Activated CD8-positive, alpha-beta T cell treated with anti-CD3 and anti-CD28 coated beads, Interleukin-2, amount 10 ng/mL, durations not matched to agents 7 days and 5 days (primary cell): Measurements from ENCODE around the gene ACSL1. TPM values are rescaled to one million over a fixed set of nuclear protein-coding genes. Genes with fewer than 3 reads are reported as not detected.
A peak's percentile ranks its signal among the peaks of the same experiment; 100 is the strongest.

ENCODE experiments used
- ATAC-seq: fragments of 150-1000 bp; cut with Tn5 transposase; one replicate; pipeline ENCODE4 v1.10.0; 2021; ENCODE audit warnings: moderate library complexity
- CTCF ChIA-PET: fragments of 350-600 bp; sonication (Branson Sonifier 250); formaldehyde crosslinking; loops from one replicate; lab custom pipeline; 2021; ENCODE audit warnings: antibody characterized with exemption; lab: Charles Lee
- POLR2A ChIA-PET: fragments of 350-600 bp; sonication (Branson Sonifier 250); formaldehyde crosslinking; loops from one replicate; lab custom pipeline; 2021; ENCODE audit warnings: antibody characterized with exemption; lab: Charles Lee
- DNase-seq: peaks from one replicate; pipeline ENCODE4 v3.0.0-alpha.2; 2020
- H3K27ac Mint-ChIP-seq: one replicate; pipeline ENCODE4 v1.8.0; 2021; ENCODE audit warnings: mild to moderate bottlenecking, mixed read lengths
- H3K27me3 Mint-ChIP-seq: one replicate; pipeline ENCODE4 v1.8.0; 2021; ENCODE audit warnings: low read depth, mixed read lengths
- H3K36me3 Mint-ChIP-seq: one replicate; pipeline ENCODE4 v1.8.0; 2021; ENCODE audit warnings: low read depth, mixed read lengths
- H3K4me1 Mint-ChIP-seq: one replicate; pipeline ENCODE4 v1.8.0; 2021; ENCODE audit warnings: low read depth, mixed read lengths
- H3K4me3 Mint-ChIP-seq: one replicate; pipeline ENCODE4 v1.8.0; 2021; ENCODE audit warnings: mild to moderate bottlenecking, mixed read lengths
- H3K9me3 Mint-ChIP-seq: one replicate; pipeline ENCODE4 v1.8.0; 2022; ENCODE audit warnings: mixed read lengths; ENCODE audit not compliant: insufficient read depth
- total RNA-seq, 2 experiments: library from RNA; stranded (reverse); gene quantifications; one replicate each; pipeline ENCODE4 v1.2.3, GENCODE V29; 2021

The ACSL1 gene
- total RNA-seq, 2 experiments from 2014 or later, result 7.5 to 8.7 TPM

- Mint-ChIP-seq H3K4me3 (no peak overlapping the region), H3K4me1 (peaks cover 25% of the 10 kb centered on the region), H3K27ac (no peak overlapping the region), H3K27me3 (no peaks in the 10 kb centered on the region), H3K36me3 (peaks cover 34% of the 10 kb centered on the region), H3K9me3 (no peaks in the 10 kb centered on the region)
- CTCF ChIA-PET, result interaction anchor here (1.2 kb wide), 1 partner anchor 19 kb away, joined by 3 read pairs; no protein-coding TSS in a partner anchor
- POLR2A ChIA-PET, result interaction anchor here (1.1 kb wide), 1 partner anchor 31 kb away, joined by 4 read pairs; the partner anchor contains the start of gene CENPU
- ATAC-seq (no peak), DNase-seq (no peak)
These were observed 61.2 kb downstream of the ACSL1 start for GRCh38 chr4:184764601-184765000.

- ATAC-seq, result no peak
- ChIA-PET CTCF (interaction anchor here (1.1 to 1.7 kb wide), 3 partner anchors 12 to 18 kb away, joined by 3 to 6 read pairs (median 4); no protein-coding TSS in a partner anchor), POLR2A (interaction anchor here (1.1 kb wide), 1 partner anchor 29 kb away, joined by 4 read pairs; the partner anchor contains the start of gene CENPU)
- peaks cover 29% of the 10 kb centered on the region for H3K4me1 Mint-ChIP-seq
- peak overlapping the region; percentile 76 for H3K27ac Mint-ChIP-seq
- H3K4me3 Mint-ChIP-seq, result no peak overlapping the region
- no peaks in the 10 kb centered on the region for H3K9me3 Mint-ChIP-seq
- DNase-seq, result no peak
- peaks cover 40% of the 10 kb centered on the region for H3K36me3 Mint-ChIP-seq
- no peaks in the 10 kb centered on the region for H3K27me3 Mint-ChIP-seq
These were observed 62.5 kb downstream of the ACSL1 start for GRCh38 chr4:184763150-184763780.

- ChIA-PET POLR2A (interaction anchor here (1.3 kb wide), 2 partner anchors 28 to 29 kb away, joined by 5 to 6 read pairs; partner anchors contain the start of gene CENPU), CTCF (interaction anchor here (1.1 to 1.7 kb wide), 2 partner anchors 11 to 17 kb away, joined by 4 to 6 read pairs; no protein-coding TSS in a partner anchor)
- no peaks in the 10 kb centered on the region for H3K27me3 Mint-ChIP-seq
These were observed 63.7 kb downstream of the ACSL1 start for GRCh38 chr4:184762100-184762499.

GRCh38 chr4:184760681-184761080 is 65.1 kb downstream of the ACSL1 start:
- CTCF ChIA-PET, result interaction anchor here (1.0 kb wide), 1 partner anchor 15 kb away, joined by 4 read pairs; no protein-coding TSS in a partner anchor
- no peak overlapping the region for H3K4me3 Mint-ChIP-seq
- no peak overlapping the region for H3K27ac Mint-ChIP-seq
- DNase-seq, result no peak
- H3K36me3 Mint-ChIP-seq, result peaks cover 40% of the 10 kb centered on the region
- peaks cover 29% of the 10 kb centered on the region for H3K4me1 Mint-ChIP-seq
- POLR2A ChIA-PET, result no interaction called here
- no peak for ATAC-seq
- H3K9me3 Mint-ChIP-seq, result no peaks in the 10 kb centered on the region
- no peaks in the 10 kb centered on the region for H3K27me3 Mint-ChIP-seq

More at GRCh38 chr4:184762100-184762499, 63.7 kb downstream of the ACSL1 start:
- peak; percentile 69 for DNase-seq
- ATAC-seq, result peak; percentile 99
- peak overlapping the region; percentile 84 for H3K27ac Mint-ChIP-seq
- peaks cover 43% of the 10 kb centered on the region for H3K36me3 Mint-ChIP-seq
- no peaks in the 10 kb centered on the region for H3K9me3 Mint-ChIP-seq
- peaks cover 29% of the 10 kb centered on the region for H3K4me1 Mint-ChIP-seq
- peak overlapping the region; percentile 60 for H3K4me3 Mint-ChIP-seq

GRCh38 chr4:184757810-184758209 is 68.0 kb downstream of the ACSL1 start:
- ChIA-PET CTCF (interaction anchor here (0.7 kb wide), 1 partner anchor 16 kb away, joined by 3 read pairs; no protein-coding TSS in a partner anchor), POLR2A (interaction anchor here (1.0 kb wide), 1 partner anchor 24 kb away, joined by 5 read pairs; the partner anchor contains the start of gene CENPU)
- Mint-ChIP-seq H3K4me1 (peaks cover 21% of the 10 kb centered on the region), H3K27me3 (no peaks in the 10 kb centered on the region), H3K36me3 (peaks cover 35% of the 10 kb centered on the region), H3K4me3 (no peak overlapping the region), H3K27ac (no peak overlapping the region), H3K9me3 (no peaks in the 10 kb centered on the region)
- ATAC-seq (no peak), DNase-seq (no peak)

DNA sequence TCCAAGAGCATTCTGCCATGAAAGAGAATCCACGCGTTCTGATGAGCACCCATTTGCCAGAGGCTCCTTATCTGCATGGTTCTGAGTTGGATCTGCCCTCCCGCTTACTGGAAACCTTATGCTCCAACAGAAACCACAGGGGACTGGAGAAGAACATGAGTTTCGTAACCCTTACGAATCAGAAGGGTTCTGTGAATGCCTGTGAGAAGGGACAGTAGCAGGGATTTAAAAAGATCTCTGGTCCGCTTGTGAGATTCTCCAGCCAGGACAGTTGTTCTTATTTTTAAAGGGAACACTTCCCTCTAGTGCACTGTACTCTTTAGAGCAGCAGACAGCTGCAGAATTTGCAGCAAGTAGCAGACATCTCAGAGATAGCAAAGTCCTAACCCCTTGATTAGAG is 69.4 kb downstream of the ACSL1 start:
- Mint-ChIP-seq H3K9me3 (no peaks in the 10 kb centered on the region), H3K4me1 (peaks cover 10% of the 10 kb centered on the region), H3K27me3 (no peaks in the 10 kb centered on the region), H3K27ac (no peak overlapping the region), H3K4me3 (no peak overlapping the region), H3K36me3 (peaks cover 25% of the 10 kb centered on the region)
- no peak for ATAC-seq
- DNase-seq, result no peak
- ChIA-PET CTCF (no interaction called here), POLR2A (no interaction called here)

- no peak overlapping the region for H3K4me3 Mint-ChIP-seq
- POLR2A ChIA-PET, result no interaction called here
- H3K36me3 Mint-ChIP-seq, result peaks cover 17% of the 10 kb centered on the region
- CTCF ChIA-PET, result interaction anchor here (1.3 kb wide), 1 partner anchor 10 kb away, joined by 5 read pairs; no protein-coding TSS in a partner anchor
- no peak overlapping the region for H3K27ac Mint-ChIP-seq
- DNase-seq (no peak), ATAC-seq (no peak)
- H3K9me3 Mint-ChIP-seq, result no peaks in the 10 kb centered on the region
- H3K4me1 Mint-ChIP-seq, result peaks cover 6% of the 10 kb centered on the region
- H3K27me3 Mint-ChIP-seq, result no peaks in the 10 kb centered on the region
These were observed 70.5 kb downstream of the ACSL1 start for GRCh38 chr4:184755278-184755677.

DNA sequence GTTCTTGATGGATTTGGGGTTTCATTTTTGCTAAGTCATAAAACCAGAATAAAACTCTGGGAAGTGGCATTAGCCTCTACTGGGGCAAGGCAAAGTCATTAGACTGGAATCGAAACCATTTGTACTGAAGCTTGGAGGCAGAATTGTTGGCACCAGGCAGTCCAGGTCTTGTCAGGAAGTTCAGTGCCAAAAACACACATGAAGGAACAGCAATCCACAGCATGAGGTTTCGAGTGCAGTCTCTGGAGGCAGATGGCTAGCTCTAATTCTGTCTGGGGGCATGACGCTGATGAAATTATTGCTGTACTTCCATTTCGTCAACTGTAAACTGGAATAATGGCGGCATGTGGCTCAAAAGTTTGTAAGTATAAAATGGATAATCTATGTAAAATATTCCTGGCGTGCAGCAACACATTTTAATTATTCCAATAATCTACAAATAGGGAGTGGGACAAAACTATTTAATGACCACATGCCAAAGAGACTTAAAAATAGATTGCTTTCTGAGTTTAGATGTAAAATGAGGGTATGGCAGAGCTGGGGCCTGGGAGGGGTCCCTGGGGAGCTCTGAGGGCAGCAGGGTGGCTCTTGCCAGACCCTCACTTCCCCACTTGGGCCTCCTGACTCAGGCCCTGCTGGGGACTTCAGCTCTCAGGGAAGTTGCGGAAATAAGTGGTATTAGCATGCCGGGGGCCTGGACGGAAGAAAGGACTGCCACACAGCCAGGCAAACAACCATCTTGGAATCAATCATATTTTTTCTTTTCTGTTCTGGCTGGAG is 73.1 kb downstream of the ACSL1 start:
- no peak for ATAC-seq
- no peak for DNase-seq
- Mint-ChIP-seq H3K9me3 (no peaks in the 10 kb centered on the region), H3K27me3 (no peaks in the 10 kb centered on the region), H3K4me1 (peaks cover 3% of the 10 kb centered on the region), H3K27ac (no peak overlapping the region), H3K4me3 (no peak overlapping the region), H3K36me3 (peaks cover 1% of the 10 kb centered on the region)
- ChIA-PET CTCF (interaction anchor here (0.6 to 2.0 kb wide), 3 partner anchors 9 to 1254 kb away, joined by 3 to 4 read pairs (median 4); no protein-coding TSS in a partner anchor), POLR2A (interaction anchor here (1.6 kb wide), 1 partner anchor 19 kb away, joined by 9 read pairs; the partner anchor contains the start of gene CENPU)

GRCh38 chr4:184751585-184751956 is 74.2 kb downstream of the ACSL1 start:
- H3K36me3 Mint-ChIP-seq, result no peaks in the 10 kb centered on the region
- H3K4me3 Mint-ChIP-seq, result no peak overlapping the region
- H3K27ac Mint-ChIP-seq, result no peak overlapping the region
- POLR2A ChIA-PET, result interaction anchor here (1.6 kb wide), 1 partner anchor 18 kb away, joined by 9 read pairs; the partner anchor contains the start of gene CENPU
- CTCF ChIA-PET, result interaction anchor here (1.2 to 2.0 kb wide), 3 partner anchors 7 to 68 kb away, joined by 4 read pairs; no protein-coding TSS in a partner anchor
- peaks cover 2% of the 10 kb centered on the region for H3K27me3 Mint-ChIP-seq
- H3K4me1 Mint-ChIP-seq, result peaks cover 4% of the 10 kb centered on the region
- DNase-seq (no peak), ATAC-seq (no peak)
- no peaks in the 10 kb centered on the region for H3K9me3 Mint-ChIP-seq

DNA sequence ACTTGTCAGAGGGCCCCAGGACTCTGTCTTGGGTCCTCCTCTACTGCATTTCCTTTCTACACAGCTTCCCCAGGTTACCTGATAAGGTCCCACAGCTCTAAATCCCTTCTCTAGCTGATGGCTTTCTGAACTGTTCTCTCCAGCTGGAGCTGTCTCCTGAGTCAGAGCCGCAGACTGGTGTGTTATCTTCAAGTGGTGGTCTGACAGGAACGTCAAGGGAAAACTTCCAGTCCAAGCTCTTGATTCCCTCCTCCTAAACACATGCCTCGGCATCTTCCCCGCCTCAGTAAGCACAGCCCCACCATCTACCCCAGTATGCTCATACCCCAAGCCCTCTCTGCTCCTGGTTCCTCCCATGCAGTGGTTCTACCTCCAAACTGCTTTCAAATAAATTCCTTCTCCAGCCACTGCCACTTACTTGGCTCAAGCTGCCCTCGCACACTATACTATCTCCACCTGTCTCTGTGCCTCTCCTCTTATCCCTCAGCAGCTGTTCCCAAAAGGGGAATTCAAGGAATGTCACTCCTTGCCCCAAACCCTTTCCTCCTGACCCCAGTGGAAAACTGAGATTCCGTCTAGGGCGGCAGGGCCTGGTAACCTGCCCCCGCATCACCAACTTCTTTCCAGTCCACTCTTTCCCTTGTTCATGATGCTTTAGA is 74.7 kb downstream of the ACSL1 start:
- ChIA-PET POLR2A (interaction anchor here (1.6 kb wide), 1 partner anchor 17 kb away, joined by 9 read pairs; the partner anchor contains the start of gene CENPU), CTCF (interaction anchor here (1.2 to 2.0 kb wide), 2 partner anchors 11 to 69 kb away, joined by 4 read pairs; no protein-coding TSS in a partner anchor)
- no peak for DNase-seq
- Mint-ChIP-seq H3K36me3 (no peaks in the 10 kb centered on the region), H3K4me3 (no peak overlapping the region), H3K27ac (no peak overlapping the region), H3K9me3 (no peaks in the 10 kb centered on the region), H3K4me1 (peaks cover 10% of the 10 kb centered on the region), H3K27me3 (peaks cover 2% of the 10 kb centered on the region)
- ATAC-seq, result no peak

GRCh38 chr4:184748251-184748652 is 77.5 kb downstream of the ACSL1 start:
- Mint-ChIP-seq H3K4me1 (peaks cover 15% of the 10 kb centered on the region), H3K4me3 (no peak overlapping the region), H3K27ac (no peak overlapping the region), H3K9me3 (no peaks in the 10 kb centered on the region), H3K36me3 (no peaks in the 10 kb centered on the region), H3K27me3 (peaks cover 5% of the 10 kb centered on the region)
- POLR2A ChIA-PET, result no interaction called here
- DNase-seq (no peak), ATAC-seq (no peak)
- CTCF ChIA-PET, result no interaction called here
